Testis (tissue), 2 donors: Measurements from ENCODE around the gene ARHGEF9.

Experiments used
- CTCF ChIP-seq, 3 experiments: fragments of 450-650 bp in 2 of 3; fragments of 200-600 bp in 1 of 3; sonication (generic) in 1 of 3; IDR thresholded peaks; one replicate each; pipeline ENCODE4 v1.5.1; 2016 to 2019; ENCODE audit warnings: antibody characterized with exemption in 3 of 3, mild to moderate bottlenecking in 2 of 3, moderate library complexity in 1 of 3
- POLR2A ChIP-seq: fragments of 450-650 bp; IDR thresholded peaks from one replicate; pipeline ENCODE4 v1.6.1; 2017; ENCODE audit warnings: antibody characterized with exemption, mild to moderate bottlenecking, moderate library complexity

- TF ChIP-seq CTCF (IDR thresholded peaks at IDR 0.05) = no peak
- no peak for TF ChIP-seq POLR2A
Measured at GRCh38 chrX:63673896-63674295, 111.1 kb downstream of the ARHGEF9 start.
